ENCODE results near the gene MPHOSPH9. TPM values are rescaled to one million over a fixed set of nuclear protein-coding genes. Genes with fewer than 3 reads are reported as not detected.

MPHOSPH9 gene
- total RNA-seq, 1 experiment from 2014 or later: 60.5 TPM

DNA sequence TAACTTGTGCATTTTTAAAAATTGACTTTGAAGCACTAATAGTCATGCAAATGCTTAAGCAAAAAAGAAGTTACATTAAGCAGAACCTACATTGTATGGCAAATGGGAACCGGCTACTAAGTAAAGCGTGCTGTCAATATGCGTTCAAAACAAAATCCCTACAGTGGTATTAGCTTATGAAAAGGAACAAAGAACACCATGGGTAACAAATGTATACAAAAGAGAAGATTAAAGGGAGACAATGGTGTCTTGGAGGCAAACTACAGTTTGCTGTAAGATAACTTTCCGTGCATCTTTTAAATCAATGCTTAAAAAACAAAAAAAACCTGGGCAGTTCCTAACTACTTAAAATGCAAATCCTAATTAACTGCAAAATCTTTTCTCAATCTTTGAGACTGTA is 28.3 kb upstream of the MPHOSPH9 start:
- Histone ChIP-seq H3K4me1 (ENCODE audit: insufficient read depth, low read length) (peaks cover 2% of the 10 kb centered on the region; the same call in 1 of the 2 replicates), H3K23me2 (ENCODE audit: insufficient read length, low read depth, low read length, poor library complexity, severe bottlenecking) (no peaks in the 10 kb centered on the region), H3K4ac (ENCODE audit: low read depth, low read length) (no peak overlapping the region), H2BK12ac (ENCODE audit: insufficient read length, low read depth, low read length) (no peak overlapping the region), H3K9ac (ENCODE audit: extremely low read depth, insufficient read length, low read length) (no peak overlapping the region), H3K9me3 (ENCODE audit: control insufficient read depth, low read depth, low read length) (no peaks in the 10 kb centered on the region), H3K27ac (ENCODE audit: insufficient read length, low read depth, low read length) (no peak overlapping the region), H2AK5ac (ENCODE audit: insufficient read length, low read length) (no peak overlapping the region), H4K91ac (ENCODE audit: insufficient read length, low read depth, low read length) (no peak overlapping the region), H3K4me2 (ENCODE audit: insufficient read depth, insufficient read length, low read length) (no peak overlapping the region), H3K79me2 (ENCODE audit: insufficient read depth, low read length) (peaks cover 2% of the 10 kb centered on the region; the same call in 1 of the 2 replicates), H3K23ac (ENCODE audit: insufficient read length, low read depth, low read length) (no peak overlapping the region), H2BK120ac (ENCODE audit: low read depth, low read length, poor library complexity, severe bottlenecking) (no peak overlapping the region), H2BK15ac (ENCODE audit: low read depth, low read length) (no peak overlapping the region), H4K20me1 (ENCODE audit: control insufficient read depth, insufficient read depth, insufficient read length) (no peaks in the 10 kb centered on the region), H4K5ac (ENCODE audit: insufficient read length, low read depth, low read length) (no peak overlapping the region), H3K14ac (ENCODE audit: insufficient read depth, low read length) (no peak overlapping the region), H3T11ph (ENCODE audit: low read length) (no peak overlapping the region), H3K79me1 (ENCODE audit: insufficient read depth, low read depth, low read length, poor library complexity, severe bottlenecking) (peaks cover 2% of the 10 kb centered on the region), H2AFZ (ENCODE audit: low read length) (no peak overlapping the region), H2BK20ac (ENCODE audit: low read depth, low read length, poor library complexity, severe bottlenecking) (no peak overlapping the region), H4K8ac (replicated peaks; ENCODE audit: insufficient read length, low read depth, low read length) (no peak overlapping the region), H3K27me3 (ENCODE audit: insufficient read depth, low read length) (no peaks in the 10 kb centered on the region), H2BK5ac (ENCODE audit: insufficient read length, low read length) (no peak overlapping the region), H3K18ac (ENCODE audit: insufficient read length, low read depth, low read length) (no peak overlapping the region), H3K56ac (ENCODE audit: insufficient read length, low read depth, low read length) (no peak overlapping the region)
- no CpG with 5 or more reads among the region's 4 CpGs for WGBS (ENCODE audit: extremely low coverage, insufficient read length, low lambda C conversion rate)
- Mint-ChIP-seq H3K9me3 (peaks cover 0 to 9% of the 10 kb centered on the region in 2 experiments; a peak in 1 of 5 replicates), H3K27me3 (ENCODE audit: low read depth) (no peaks in the 10 kb centered on the region), H3K27ac (peak overlapping the region in 2 of 3 experiments; percentile 15 to 94; a peak in 4 of 7 replicates), H3K4me1 (peaks cover 49 to 54% of the 10 kb centered on the region in 2 experiments), H3K36me3 (ENCODE audit: insufficient read depth in 1 of 3, low read depth in 3 of 3) (peaks cover 44 to 95% (median 93%) of the 10 kb centered on the region in 3 experiments), H3K4me3 (no peak overlapping the region; a peak in 1 of 5 replicates)
- TF ChIP-seq, protein P1, sequence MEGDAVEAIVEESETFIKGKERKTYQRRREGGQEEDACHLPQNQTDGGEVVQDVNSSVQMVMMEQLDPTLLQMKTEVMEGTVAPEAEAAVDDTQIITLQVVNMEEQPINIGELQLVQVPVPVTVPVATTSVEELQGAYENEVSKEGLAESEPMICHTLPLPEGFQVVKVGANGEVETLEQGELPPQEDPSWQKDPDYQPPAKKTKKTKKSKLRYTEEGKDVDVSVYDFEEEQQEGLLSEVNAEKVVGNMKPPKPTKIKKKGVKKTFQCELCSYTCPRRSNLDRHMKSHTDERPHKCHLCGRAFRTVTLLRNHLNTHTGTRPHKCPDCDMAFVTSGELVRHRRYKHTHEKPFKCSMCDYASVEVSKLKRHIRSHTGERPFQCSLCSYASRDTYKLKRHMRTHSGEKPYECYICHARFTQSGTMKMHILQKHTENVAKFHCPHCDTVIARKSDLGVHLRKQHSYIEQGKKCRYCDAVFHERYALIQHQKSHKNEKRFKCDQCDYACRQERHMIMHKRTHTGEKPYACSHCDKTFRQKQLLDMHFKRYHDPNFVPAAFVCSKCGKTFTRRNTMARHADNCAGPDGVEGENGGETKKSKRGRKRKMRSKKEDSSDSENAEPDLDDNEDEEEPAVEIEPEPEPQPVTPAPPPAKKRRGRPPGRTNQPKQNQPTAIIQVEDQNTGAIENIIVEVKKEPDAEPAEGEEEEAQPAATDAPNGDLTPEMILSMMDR (conservative IDR thresholded peaks at IDR 0.05): no peak
- DNase-seq: no peak
